WTC11 (cell line): ENCODE measurements around the gene DDR2. TPM values are rescaled to one million over a fixed set of nuclear protein-coding genes. Genes with fewer than 3 reads are reported as not detected.

ENCODE experiments used
- ATAC-seq: fragments of 200-7000 bp; cut with Tn5 transposase; 2 replicates; pipeline ENCODE4 v1.10.0; 2021; ENCODE audit warnings: mild to moderate bottlenecking, moderate library complexity
- CTCF ChIA-PET: fragments of 300-600 bp; sonication (Branson Sonifier 250); formaldehyde crosslinking; loops from one replicate; lab custom pipeline; 2021; ENCODE audit warnings: antibody characterized with exemption; lab: Charles Lee
- POLR2A ChIA-PET: fragments of 350-600 bp; sonication (Branson Sonifier 250); formaldehyde crosslinking; loops from one replicate; lab custom pipeline; 2021; ENCODE audit warnings: antibody characterized with exemption; lab: Charles Lee
- DNase-seq: peaks from one replicate; pipeline ENCODE4 v3.0.0; 2021; ENCODE audit warnings: low spot score
- H3K27ac Mint-ChIP-seq: 2 replicates; pipeline ENCODE4 v1.8.0; 2021; ENCODE audit warnings: mixed read lengths
- H3K27me3 Mint-ChIP-seq: 2 replicates; pipeline ENCODE4 v1.8.0; 2021; ENCODE audit warnings: low read depth, mild to moderate bottlenecking, moderate library complexity, mixed read lengths
- H3K36me3 Mint-ChIP-seq: 2 replicates; pipeline ENCODE4 v1.8.0; 2021; ENCODE audit warnings: mixed read lengths
- H3K4me1 Mint-ChIP-seq: 2 replicates; pipeline ENCODE4 v1.8.0; 2022; ENCODE audit warnings: mixed read lengths
- H3K4me3 Mint-ChIP-seq: 2 replicates; pipeline ENCODE4 v1.8.0; 2021; ENCODE audit warnings: mild to moderate bottlenecking, moderate library complexity, mixed read lengths
- H3K9me3 Mint-ChIP-seq: 2 replicates; pipeline ENCODE4 v1.8.0; 2021; ENCODE audit warnings: mixed read lengths
- ATF1 ChIP-seq: sonication (generic); formaldehyde crosslinking; IDR thresholded peaks from 2 replicates; pipeline ENCODE4 v1.8.1; 2023; ENCODE audit warnings: mild to moderate bottlenecking, moderate library complexity, missing genetic modification reagents
- CREB1 ChIP-seq: sonication (generic); formaldehyde crosslinking; IDR thresholded peaks from 2 replicates; pipeline ENCODE4 v1.8.0; 2023; ENCODE audit warnings: mild to moderate bottlenecking, missing genetic modification reagents
- ETV6 ChIP-seq: sonication (generic); formaldehyde crosslinking; IDR thresholded peaks from 2 replicates; pipeline ENCODE4 v1.8.1; 2022; ENCODE audit warnings: mild to moderate bottlenecking, missing genetic modification reagents
- FOXP1 ChIP-seq: sonication (generic); formaldehyde crosslinking; IDR thresholded peaks from 2 replicates; pipeline ENCODE4 v1.8.0; 2022; ENCODE audit warnings: missing genetic modification reagents, mild to moderate bottlenecking, moderate library complexity, borderline replicate concordance
- GRHL2 ChIP-seq: fragments of 250-450 bp; sonication (Bioruptor Pico); IDR thresholded peaks from 2 replicates; pipeline ENCODE4 v1.8.0; 2022; ENCODE audit warnings: mild to moderate bottlenecking, moderate library complexity; ENCODE audit not compliant: insufficient replicate concordance, severe bottlenecking
- JAZF1 ChIP-seq: fragments of 250-450 bp; sonication (Bioruptor Pico); IDR thresholded peaks from 2 replicates; pipeline ENCODE4 v1.9.0; 2021; ENCODE audit warnings: moderate library complexity, mild to moderate bottlenecking, inconsistent platforms
- NR3C1 ChIP-seq: sonication (generic); formaldehyde crosslinking; conservative IDR thresholded peaks from 2 replicates; pipeline ENCODE4 v1.8.1; 2023; ENCODE audit warnings: low read depth, mild to moderate bottlenecking, missing genetic modification reagents
- ZNF138 ChIP-seq: sonication (generic); formaldehyde crosslinking; conservative IDR thresholded peaks from 2 replicates; pipeline ENCODE4 v1.8.1; 2022; ENCODE audit warnings: mild to moderate bottlenecking, moderate library complexity, missing genetic modification reagents
- ZNF263 ChIP-seq: sonication (generic); formaldehyde crosslinking; IDR thresholded peaks from 2 replicates; pipeline ENCODE4 v1.8.1; 2022; ENCODE audit warnings: low read depth, mild to moderate bottlenecking, moderate library complexity, missing genetic modification reagents
- total RNA-seq: library from RNA; stranded (reverse); gene quantifications from 3 replicates; pipeline ENCODE4 v1.2.3, GENCODE V29; 2021
- TF ChIP-seq, protein P1 (sequence below): sonication (generic); formaldehyde crosslinking; IDR thresholded peaks from 2 replicates; pipeline ENCODE4 v1.8.1; 2022; ENCODE audit warnings: mild to moderate bottlenecking, moderate library complexity, missing genetic modification reagents
- TF ChIP-seq, protein P2 (sequence below): fragments of 250-450 bp; sonication (Bioruptor Pico); IDR thresholded peaks from 2 replicates; pipeline ENCODE4 v1.9.0; 2021; ENCODE audit warnings: mild to moderate bottlenecking
- TF ChIP-seq, protein P3 (sequence below): sonication (generic); formaldehyde crosslinking; IDR thresholded peaks from 2 replicates; pipeline ENCODE4 v1.8.1; 2022; ENCODE audit warnings: low read depth, mild to moderate bottlenecking, moderate library complexity, missing genetic modification reagents, borderline replicate concordance
- TF ChIP-seq, protein P4 (sequence below): sonication (generic); formaldehyde crosslinking; IDR thresholded peaks from 2 replicates; pipeline ENCODE4 v1.8.0; 2023; ENCODE audit warnings: mild to moderate bottlenecking, missing genetic modification reagents
- TF ChIP-seq, protein P5 (sequence below): fragments of 250-450 bp; sonication (Bioruptor Pico); conservative IDR thresholded peaks from 2 replicates; pipeline ENCODE4 v1.9.0; 2021; ENCODE audit warnings: mild to moderate bottlenecking
- TF ChIP-seq, protein P6 (sequence below): fragments of 200-600 bp; IDR thresholded peaks from 2 replicates; pipeline ENCODE4 v1.8.0; 2022; ENCODE audit warnings: antibody characterized with exemption

The DDR2 gene
- total RNA-seq, 1 experiment from 2014 or later, result 0.85 TPM

DNA sequence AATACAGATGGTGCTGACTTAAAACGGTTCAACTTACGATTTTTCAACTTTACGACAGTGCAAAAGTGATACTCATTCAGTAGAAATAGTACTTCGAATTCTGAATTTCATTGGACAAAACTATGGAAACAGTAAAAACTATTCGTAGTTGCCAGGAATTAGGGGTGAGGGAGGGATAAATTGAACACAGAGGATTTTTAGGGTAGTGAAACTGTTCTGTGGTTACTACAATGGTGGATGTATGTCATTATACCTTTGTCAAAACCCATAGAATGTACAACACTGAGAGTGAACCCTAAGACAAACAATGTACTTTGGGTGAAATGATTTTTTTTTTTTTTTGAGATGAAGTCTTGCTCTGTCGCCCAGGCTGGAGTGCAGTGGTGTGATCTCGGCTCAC, 7.5 kb downstream of the DDR2 start (continued):
- TF ChIP-seq, protein P1, sequence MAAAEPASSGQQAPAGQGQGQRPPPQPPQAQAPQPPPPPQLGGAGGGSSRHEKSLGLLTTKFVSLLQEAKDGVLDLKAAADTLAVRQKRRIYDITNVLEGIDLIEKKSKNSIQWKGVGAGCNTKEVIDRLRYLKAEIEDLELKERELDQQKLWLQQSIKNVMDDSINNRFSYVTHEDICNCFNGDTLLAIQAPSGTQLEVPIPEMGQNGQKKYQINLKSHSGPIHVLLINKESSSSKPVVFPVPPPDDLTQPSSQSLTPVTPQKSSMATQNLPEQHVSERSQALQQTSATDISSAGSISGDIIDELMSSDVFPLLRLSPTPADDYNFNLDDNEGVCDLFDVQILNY, result no peak
- TF ChIP-seq, protein P2, sequence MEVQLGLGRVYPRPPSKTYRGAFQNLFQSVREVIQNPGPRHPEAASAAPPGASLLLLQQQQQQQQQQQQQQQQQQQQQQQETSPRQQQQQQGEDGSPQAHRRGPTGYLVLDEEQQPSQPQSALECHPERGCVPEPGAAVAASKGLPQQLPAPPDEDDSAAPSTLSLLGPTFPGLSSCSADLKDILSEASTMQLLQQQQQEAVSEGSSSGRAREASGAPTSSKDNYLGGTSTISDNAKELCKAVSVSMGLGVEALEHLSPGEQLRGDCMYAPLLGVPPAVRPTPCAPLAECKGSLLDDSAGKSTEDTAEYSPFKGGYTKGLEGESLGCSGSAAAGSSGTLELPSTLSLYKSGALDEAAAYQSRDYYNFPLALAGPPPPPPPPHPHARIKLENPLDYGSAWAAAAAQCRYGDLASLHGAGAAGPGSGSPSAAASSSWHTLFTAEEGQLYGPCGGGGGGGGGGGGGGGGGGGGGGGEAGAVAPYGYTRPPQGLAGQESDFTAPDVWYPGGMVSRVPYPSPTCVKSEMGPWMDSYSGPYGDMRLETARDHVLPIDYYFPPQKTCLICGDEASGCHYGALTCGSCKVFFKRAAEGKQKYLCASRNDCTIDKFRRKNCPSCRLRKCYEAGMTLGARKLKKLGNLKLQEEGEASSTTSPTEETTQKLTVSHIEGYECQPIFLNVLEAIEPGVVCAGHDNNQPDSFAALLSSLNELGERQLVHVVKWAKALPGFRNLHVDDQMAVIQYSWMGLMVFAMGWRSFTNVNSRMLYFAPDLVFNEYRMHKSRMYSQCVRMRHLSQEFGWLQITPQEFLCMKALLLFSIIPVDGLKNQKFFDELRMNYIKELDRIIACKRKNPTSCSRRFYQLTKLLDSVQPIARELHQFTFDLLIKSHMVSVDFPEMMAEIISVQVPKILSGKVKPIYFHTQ (CRISPR knock-in tag), result no peak
- TF ChIP-seq, protein P3, sequence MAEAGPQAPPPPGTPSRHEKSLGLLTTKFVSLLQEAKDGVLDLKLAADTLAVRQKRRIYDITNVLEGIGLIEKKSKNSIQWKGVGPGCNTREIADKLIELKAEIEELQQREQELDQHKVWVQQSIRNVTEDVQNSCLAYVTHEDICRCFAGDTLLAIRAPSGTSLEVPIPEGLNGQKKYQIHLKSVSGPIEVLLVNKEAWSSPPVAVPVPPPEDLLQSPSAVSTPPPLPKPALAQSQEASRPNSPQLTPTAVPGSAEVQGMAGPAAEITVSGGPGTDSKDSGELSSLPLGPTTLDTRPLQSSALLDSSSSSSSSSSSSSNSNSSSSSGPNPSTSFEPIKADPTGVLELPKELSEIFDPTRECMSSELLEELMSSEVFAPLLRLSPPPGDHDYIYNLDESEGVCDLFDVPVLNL (CRISPR knock-in tag), result no peak
- no peak for TF ChIP-seq JAZF1 (CRISPR knock-in tag)

DNA sequence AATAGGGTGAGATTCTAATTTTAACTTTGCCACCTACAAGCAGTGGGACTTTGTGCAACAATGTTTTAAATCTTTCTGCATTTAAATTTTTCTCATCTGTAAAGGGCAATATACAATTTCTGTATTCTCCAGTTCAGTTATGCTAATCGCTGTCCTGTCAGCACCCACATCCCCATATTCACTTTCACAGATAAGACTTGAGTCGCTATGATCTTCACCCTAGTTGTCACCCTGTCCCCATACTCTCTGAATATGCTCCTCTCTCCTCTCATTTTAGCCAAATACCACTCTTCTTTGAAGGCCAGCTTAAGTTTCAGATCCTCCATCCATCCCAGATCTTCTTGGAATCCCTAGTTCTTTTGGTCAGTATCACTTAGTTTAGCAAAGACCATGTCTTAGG, 8.8 kb downstream of the DDR2 start:
- CTCF ChIA-PET, result interaction anchor here (0.9 to 1.3 kb wide), 2 partner anchors 159 to 190 kb away, joined by 3 read pairs; no protein-coding TSS in a partner anchor
- Mint-ChIP-seq H3K4me3 (no peak overlapping the region), H3K4me1 (no peaks in the 10 kb centered on the region), H3K27me3 (no peaks in the 10 kb centered on the region), H3K36me3 (no peaks in the 10 kb centered on the region), H3K9me3 (no peaks in the 10 kb centered on the region)
- no peak for ATAC-seq
- DNase-seq, result no peak
- TF ChIP-seq ETV6 (CRISPR knock-in tag) (no peak), CREB1 (CRISPR knock-in tag) (no peak)
- TF ChIP-seq, all 79 proteins: peak for 0
- no peak overlapping the region for H3K27ac Mint-ChIP-seq
- POLR2A ChIA-PET, result no interaction called here

DNA sequence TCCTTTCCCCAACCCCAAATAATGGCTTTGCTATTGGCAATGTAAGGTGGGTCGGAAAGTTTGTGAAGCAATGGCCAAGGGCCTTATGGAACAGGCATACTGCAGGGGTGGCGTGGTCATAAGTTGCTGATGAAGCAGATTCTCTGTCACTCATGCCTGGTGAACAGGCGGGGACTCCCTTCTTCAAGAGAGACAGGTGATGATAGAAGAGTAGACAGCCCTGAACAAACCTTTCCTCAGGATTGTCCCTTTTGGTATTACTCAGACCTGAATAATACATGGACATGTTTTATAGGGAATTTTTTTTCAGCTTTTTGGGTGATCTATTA, 12.7 kb downstream of the DDR2 start:
- ATAC-seq (no peak), DNase-seq (no peak)
- H3K36me3 Mint-ChIP-seq, result no peaks in the 10 kb centered on the region
- H3K4me1 Mint-ChIP-seq, result no peaks in the 10 kb centered on the region
- H3K4me3 Mint-ChIP-seq, result no peak overlapping the region
- no peaks in the 10 kb centered on the region; the same call in 1 of the 2 replicates for H3K27me3 Mint-ChIP-seq
- no peak for TF ChIP-seq ZNF138 (CRISPR knock-in tag)
- TF ChIP-seq ZNF263 (CRISPR knock-in tag), result no peak
- TF ChIP-seq GRHL2 (CRISPR knock-in tag), result no peak
- TF ChIP-seq, protein P4, sequence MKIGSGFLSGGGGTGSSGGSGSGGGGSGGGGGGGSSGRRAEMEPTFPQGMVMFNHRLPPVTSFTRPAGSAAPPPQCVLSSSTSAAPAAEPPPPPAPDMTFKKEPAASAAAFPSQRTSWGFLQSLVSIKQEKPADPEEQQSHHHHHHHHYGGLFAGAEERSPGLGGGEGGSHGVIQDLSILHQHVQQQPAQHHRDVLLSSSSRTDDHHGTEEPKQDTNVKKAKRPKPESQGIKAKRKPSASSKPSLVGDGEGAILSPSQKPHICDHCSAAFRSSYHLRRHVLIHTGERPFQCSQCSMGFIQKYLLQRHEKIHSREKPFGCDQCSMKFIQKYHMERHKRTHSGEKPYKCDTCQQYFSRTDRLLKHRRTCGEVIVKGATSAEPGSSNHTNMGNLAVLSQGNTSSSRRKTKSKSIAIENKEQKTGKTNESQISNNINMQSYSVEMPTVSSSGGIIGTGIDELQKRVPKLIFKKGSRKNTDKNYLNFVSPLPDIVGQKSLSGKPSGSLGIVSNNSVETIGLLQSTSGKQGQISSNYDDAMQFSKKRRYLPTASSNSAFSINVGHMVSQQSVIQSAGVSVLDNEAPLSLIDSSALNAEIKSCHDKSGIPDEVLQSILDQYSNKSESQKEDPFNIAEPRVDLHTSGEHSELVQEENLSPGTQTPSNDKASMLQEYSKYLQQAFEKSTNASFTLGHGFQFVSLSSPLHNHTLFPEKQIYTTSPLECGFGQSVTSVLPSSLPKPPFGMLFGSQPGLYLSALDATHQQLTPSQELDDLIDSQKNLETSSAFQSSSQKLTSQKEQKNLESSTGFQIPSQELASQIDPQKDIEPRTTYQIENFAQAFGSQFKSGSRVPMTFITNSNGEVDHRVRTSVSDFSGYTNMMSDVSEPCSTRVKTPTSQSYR (CRISPR knock-in tag), result no peak
- TF ChIP-seq, protein P3 (CRISPR knock-in tag), result no peak
- no peaks in the 10 kb centered on the region for H3K9me3 Mint-ChIP-seq
- CTCF ChIA-PET, result no interaction called here
- H3K27ac Mint-ChIP-seq, result no peak overlapping the region
- POLR2A ChIA-PET, result no interaction called here

DNA sequence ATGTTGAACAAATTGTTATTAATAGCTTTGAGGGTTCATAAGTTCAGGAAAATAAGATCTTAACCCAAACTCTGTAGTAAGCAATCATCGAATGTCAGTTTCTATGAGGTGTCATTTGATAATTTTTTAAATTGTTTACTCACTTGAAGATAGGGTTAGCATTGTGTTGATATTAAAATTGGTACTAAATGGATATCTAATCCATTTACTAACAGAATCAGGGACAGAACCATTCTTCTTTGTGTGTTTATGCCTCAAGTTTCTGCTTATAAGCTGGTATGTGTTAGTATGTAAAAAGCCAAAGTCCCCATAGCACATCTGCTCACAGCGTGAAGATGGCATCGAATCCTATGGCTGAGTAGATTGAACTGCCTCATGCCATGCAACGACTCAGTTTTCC, 13.4 kb downstream of the DDR2 start:
- POLR2A ChIA-PET, result no interaction called here
- H3K36me3 Mint-ChIP-seq, result no peaks in the 10 kb centered on the region
- no peaks in the 10 kb centered on the region for H3K9me3 Mint-ChIP-seq
- H3K27ac Mint-ChIP-seq, result no peak overlapping the region
- no peaks in the 10 kb centered on the region for H3K4me1 Mint-ChIP-seq
- H3K27me3 Mint-ChIP-seq, result no peaks in the 10 kb centered on the region; the same call in 1 of the 2 replicates
- ATAC-seq (no peak), DNase-seq (no peak)
- CTCF ChIA-PET, result no interaction called here
- H3K4me3 Mint-ChIP-seq, result no peak overlapping the region
- no peak for TF ChIP-seq FOXP1 (CRISPR knock-in tag)
- TF ChIP-seq, protein P5, sequence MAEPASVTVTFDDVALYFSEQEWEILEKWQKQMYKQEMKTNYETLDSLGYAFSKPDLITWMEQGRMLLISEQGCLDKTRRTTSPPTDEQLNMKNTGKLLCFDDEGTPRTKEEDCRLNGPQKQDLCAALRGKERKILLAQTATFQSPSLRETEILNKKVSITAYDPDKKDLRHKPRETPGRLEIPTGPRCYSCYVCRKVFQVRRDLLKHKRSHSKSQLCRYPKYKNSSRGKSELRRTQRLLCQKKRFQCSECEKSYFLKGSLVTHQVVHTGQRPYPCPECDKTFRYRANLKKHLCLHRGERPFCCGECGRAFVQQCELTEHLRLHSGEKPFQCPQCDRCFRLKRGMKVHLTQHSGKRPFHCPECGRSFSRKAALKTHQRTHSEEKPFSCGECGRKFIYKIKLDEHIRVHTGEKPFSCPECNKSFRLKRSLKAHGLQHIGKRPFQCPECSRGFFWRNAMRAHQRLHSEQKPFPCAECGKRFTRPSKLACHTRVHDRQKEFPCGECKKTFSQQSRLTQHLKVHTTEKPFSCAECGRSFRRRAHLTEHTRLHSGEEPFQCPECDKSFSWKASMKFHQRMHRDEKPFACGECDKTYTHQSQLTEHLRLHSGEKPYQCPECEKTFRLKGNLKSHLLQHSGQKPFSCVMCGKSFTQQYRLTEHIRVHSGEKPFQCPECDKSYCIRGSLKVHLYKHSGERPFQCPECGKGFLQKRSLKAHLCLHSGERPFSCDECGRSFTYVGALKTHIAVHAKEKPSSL (CRISPR knock-in tag), result no peak
- TF ChIP-seq ATF1 (CRISPR knock-in tag), result no peak
- TF ChIP-seq, protein P6, sequence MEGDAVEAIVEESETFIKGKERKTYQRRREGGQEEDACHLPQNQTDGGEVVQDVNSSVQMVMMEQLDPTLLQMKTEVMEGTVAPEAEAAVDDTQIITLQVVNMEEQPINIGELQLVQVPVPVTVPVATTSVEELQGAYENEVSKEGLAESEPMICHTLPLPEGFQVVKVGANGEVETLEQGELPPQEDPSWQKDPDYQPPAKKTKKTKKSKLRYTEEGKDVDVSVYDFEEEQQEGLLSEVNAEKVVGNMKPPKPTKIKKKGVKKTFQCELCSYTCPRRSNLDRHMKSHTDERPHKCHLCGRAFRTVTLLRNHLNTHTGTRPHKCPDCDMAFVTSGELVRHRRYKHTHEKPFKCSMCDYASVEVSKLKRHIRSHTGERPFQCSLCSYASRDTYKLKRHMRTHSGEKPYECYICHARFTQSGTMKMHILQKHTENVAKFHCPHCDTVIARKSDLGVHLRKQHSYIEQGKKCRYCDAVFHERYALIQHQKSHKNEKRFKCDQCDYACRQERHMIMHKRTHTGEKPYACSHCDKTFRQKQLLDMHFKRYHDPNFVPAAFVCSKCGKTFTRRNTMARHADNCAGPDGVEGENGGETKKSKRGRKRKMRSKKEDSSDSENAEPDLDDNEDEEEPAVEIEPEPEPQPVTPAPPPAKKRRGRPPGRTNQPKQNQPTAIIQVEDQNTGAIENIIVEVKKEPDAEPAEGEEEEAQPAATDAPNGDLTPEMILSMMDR, result no peak
- no peak for TF ChIP-seq NR3C1 (CRISPR knock-in tag)
